K562 (cell line): Measurements from ENCODE around the gene LMO4. TPM values are rescaled to one million over a fixed set of nuclear protein-coding genes. Genes with fewer than 3 reads are reported as not detected.

Experiments
- BCL6 ChIP-seq: fragments of 250-450 bp; sonication (Bioruptor Pico); IDR thresholded peaks from 2 replicates; pipeline ENCODE4 v1.4.0; 2020
- CBFB ChIP-seq: sonication (generic); formaldehyde crosslinking; IDR thresholded peaks from 2 replicates; pipeline ENCODE4 v1.4.0; 2020; ENCODE audit warnings: mild to moderate bottlenecking, missing genetic modification reagents
- CGGBP1 ChIP-seq: fragments of 250-450 bp; sonication (Bioruptor Pico); IDR thresholded peaks from 2 replicates; pipeline ENCODE4 v1.9.0; 2021; ENCODE audit warnings: mild to moderate bottlenecking
- CTCF ChIP-seq, 3 experiments: IDR thresholded peaks in 2 of 3; conservative IDR thresholded peaks in 1 of 3; 2 replicates each; pipeline ENCODE4 v1.5.1; 2011 to 2012; ENCODE audit warnings: low read length in 3 of 3, mild to moderate bottlenecking in 3 of 3, control low read depth in 2 of 3, improper control_type of control experiment in 1 of 3, inconsistent platforms in 1 of 3, low read depth in 1 of 3, mixed read lengths in 1 of 3, moderate library complexity in 1 of 3; ENCODE audit not compliant: insufficient read depth in 2 of 3
- GABPB2 ChIP-seq: fragments of 250-450 bp; sonication (Bioruptor Pico); conservative IDR thresholded peaks from 2 replicates; pipeline ENCODE4 v1.5.1; 2021; ENCODE audit warnings: mild to moderate bottlenecking
- HMGN3 ChIP-seq: IDR thresholded peaks from 2 replicates; pipeline ENCODE4 v1.6.1; 2011; ENCODE audit warnings: borderline replicate concordance, low read depth, mild to moderate bottlenecking, mixed read lengths, low read length; ENCODE audit not compliant: insufficient read length; ENCODE audit errors: extremely low read depth
- MCM7 ChIP-seq, 2 experiments: fragments of 450-650 bp; IDR thresholded peaks; 2 replicates each; pipeline ENCODE4 v1.6.1; 2016 to 2018
- MXI1 ChIP-seq: IDR thresholded peaks from 2 replicates; pipeline ENCODE4 v1.6.1; 2011; ENCODE audit warnings: low read depth, mild to moderate bottlenecking, improper control_type of control experiment, low read length
- RAD21 ChIP-seq, 2 experiments: fragments of 250-450 bp in 1 of 2; fragments of 450-650 bp in 1 of 2; sonication (Bioruptor Pico) in 1 of 2; formaldehyde crosslinking in 1 of 2; IDR thresholded peaks in 1 of 2; conservative IDR thresholded peaks in 1 of 2; 2 replicates each; pipeline versions ENCODE4 v1.4.0 to v1.8.0; 2020 to 2022; ENCODE audit warnings: mild to moderate bottlenecking in 2 of 2, moderate library complexity in 1 of 2
- SIN3A ChIP-seq, 2 experiments: fragments of 150-350 bp in 1 of 2; IDR thresholded peaks; 2 replicates each; pipeline ENCODE4 v1.6.1; 2011 to 2016; ENCODE audit warnings: borderline replicate concordance in 2 of 2, low read depth in 2 of 2, low read length in 2 of 2, mild to moderate bottlenecking in 2 of 2, moderate library complexity in 2 of 2; ENCODE audit not compliant: control insufficient read depth in 1 of 2
- SMARCC2 ChIP-seq: fragments of 450-650 bp; IDR thresholded peaks from 2 replicates; pipeline ENCODE4 v1.6.1; 2017; ENCODE audit warnings: antibody characterized with exemption, moderate library complexity, mild to moderate bottlenecking, low read depth
- SRSF7 ChIP-seq: fragments of 200-400 bp; formaldehyde crosslinking; optimal IDR thresholded peaks from 2 replicates; pipeline ENCODE3; 2017; ENCODE audit warnings: mild to moderate bottlenecking, low read depth, low read length
- TAF1 ChIP-seq: IDR thresholded peaks from 2 replicates; pipeline ENCODE4 v1.6.1; 2011; ENCODE audit warnings: mild to moderate bottlenecking, low read length, moderate library complexity; ENCODE audit not compliant: insufficient read depth, control insufficient read depth, severe bottlenecking; ENCODE audit errors: extremely low read depth
- TSC22D4 ChIP-seq: fragments of 450-650 bp; IDR thresholded peaks from 2 replicates; pipeline ENCODE4 v1.6.1; 2016; ENCODE audit warnings: missing genetic modification characterization, missing biosample characterization, control low read depth
- UBTF ChIP-seq, 2 experiments: IDR thresholded peaks; 2 replicates each; pipeline ENCODE4 v1.6.1; 2012; ENCODE audit warnings: improper control_type of control experiment in 2 of 2, low read depth in 2 of 2, low read length in 2 of 2, borderline replicate concordance in 1 of 2
- YY1 ChIP-seq, 3 experiments: IDR thresholded peaks; 2 replicates each; pipeline ENCODE4 v1.6.1; 2011; ENCODE audit warnings: low read length in 2 of 3, mild to moderate bottlenecking in 2 of 3, moderate library complexity in 2 of 3, borderline replicate concordance in 1 of 3, control low read depth in 1 of 3, low read depth in 1 of 3; ENCODE audit not compliant: insufficient read depth in 3 of 3, insufficient replicate concordance in 2 of 3, control insufficient read depth in 1 of 3, insufficient read length in 1 of 3; ENCODE audit errors: extremely low read depth in 1 of 3
- ZNF445 ChIP-seq: fragments of 250-450 bp; sonication (Bioruptor Pico); IDR thresholded peaks from 2 replicates; pipeline ENCODE4 v1.4.0; 2020; ENCODE audit warnings: low read depth, mild to moderate bottlenecking, moderate library complexity
- ZNF589 ChIP-seq: fragments of 200-800 bp; sonication (Bioruptor generic); IDR thresholded peaks from 2 replicates; pipeline ENCODE4 v1.6.1; 2016; ENCODE audit warnings: low read depth, missing genetic modification characterization, missing compliant biosample characterization
- ZNF639 ChIP-seq, 2 experiments: fragments of 200-800 bp in 1 of 2; sonication (Bioruptor generic) in 1 of 2; sonication (generic) in 1 of 2; formaldehyde crosslinking in 1 of 2; IDR thresholded peaks in 1 of 2; conservative IDR thresholded peaks in 1 of 2; 2 replicates each; pipeline versions ENCODE4 v1.5.0 to v1.6.1; 2016 to 2020; ENCODE audit warnings: missing compliant biosample characterization in 1 of 2, missing genetic modification characterization in 1 of 2, missing genetic modification reagents in 1 of 2
- polyA plus RNA-seq, 8 experiments: library from polyadenylated mRNA; depleted of rRNA in 4 of 8; stranded (reverse) in 5 of 8; unstranded in 3 of 8; fragments of >200 nt; fragmentation: Nextera tagmentation in 2 of 8; fragmentation: Illumina TruSeq in 1 of 8; extraction: Ambion mirVana in 2 of 8; extraction: Trizol in 1 of 8; gene quantifications; 2 replicates each; pipeline versions ENCODE4 v1.2.1 to v1.2.3, GENCODE V29; 2011 to 2014; ENCODE audit warnings: inconsistent platforms in 1 of 8, missing spikeins in 1 of 8
- total RNA-seq, 7 experiments: library from RNA; depleted of rRNA in 6 of 7; stranded (reverse); fragments of >200 nt in 6 of 7; fragmentation: Illumina TruSeq in 2 of 7; extraction: Trizol in 2 of 7; gene quantifications; 2 replicates each; pipeline versions ENCODE4 v1.2.1 to v1.2.3, GENCODE V29; 2011 to 2021; ENCODE audit warnings: low replicate concordance in 1 of 7

Gene LMO4
- total and polyA plus RNA-seq, 9 of the 15 experiments (the other 6 are each of a cell fraction or from before 2014, with no cell fraction given): 3.1 to 35.3 (median 22.4) TPM

- TF ChIP-seq UBTF (IDR thresholded peaks at IDR 0.05; ENCODE audit: borderline replicate concordance in 1 of 2, low read depth in 2 of 2, low read length in 2 of 2): peak; percentile 86 to 90; a peak in 3 of 4 replicates
- TF ChIP-seq TSC22D4 (tag): no peak
- TF ChIP-seq CTCF (IDR thresholded peaks at IDR 0.05 in 2 of 3, conservative IDR thresholded peaks at IDR 0.05 in 1 of 3; ENCODE audit: insufficient read depth in 2 of 3, low read depth in 1 of 3, low read length in 3 of 3): peak in 2 of 3 experiments; percentile 20 to 29; a peak in 2 of 6 replicates
- no peak for TF ChIP-seq MXI1
- no peak for TF ChIP-seq CBFB (CRISPR knock-in tag)
- TF ChIP-seq TAF1: peak; percentile 52
- no peak; a peak in 1 of 4 replicates for TF ChIP-seq ZNF639 (CRISPR knock-in tag; conservative IDR thresholded peaks at IDR 0.05 in 1 of 2, IDR thresholded peaks at IDR 0.05 in 1 of 2)
- peak in 1 of 2 experiments; percentile 69; a peak in 1 of 4 replicates for TF ChIP-seq SIN3A (IDR thresholded peaks at IDR 0.05; ENCODE audit: borderline replicate concordance in 2 of 2, control insufficient read depth in 1 of 2, low read depth in 2 of 2, low read length in 2 of 2)
- TF ChIP-seq CGGBP1 (CRISPR knock-in tag): no peak
- peak in 2 of 3 experiments; percentile 35 to 55 for TF ChIP-seq YY1 (IDR thresholded peaks at IDR 0.05; ENCODE audit: borderline replicate concordance in 1 of 3, control insufficient read depth in 1 of 3, extremely low read depth in 1 of 3, insufficient read depth in 3 of 3, insufficient read length in 1 of 3, insufficient replicate concordance in 2 of 3, low read depth in 1 of 3, low read length in 2 of 3)
- TF ChIP-seq SRSF7: no peak
- TF ChIP-seq GABPB2: no peak
- no peak for TF ChIP-seq SMARCC2
- TF ChIP-seq ZNF589 (CRISPR knock-in tag): no peak
- no peak for TF ChIP-seq BCL6 (CRISPR knock-in tag)
- TF ChIP-seq HMGN3: peak; percentile 81
- TF ChIP-seq RAD21 (CRISPR knock-in tag; conservative IDR thresholded peaks at IDR 0.05 in 1 of 2, IDR thresholded peaks at IDR 0.05 in 1 of 2): peak; percentile 27 to 30; a peak in 3 of 4 replicates
- TF ChIP-seq MCM7 (IDR thresholded peaks at IDR 0.05): no peak
- TF ChIP-seq ZNF445 (CRISPR knock-in tag): no peak
These were observed 6.7 kb downstream of the LMO4 start (continued) for GRCh38 chr1:87335175-87335884.
